ENCODE data around the gene DDI2.

DNA sequence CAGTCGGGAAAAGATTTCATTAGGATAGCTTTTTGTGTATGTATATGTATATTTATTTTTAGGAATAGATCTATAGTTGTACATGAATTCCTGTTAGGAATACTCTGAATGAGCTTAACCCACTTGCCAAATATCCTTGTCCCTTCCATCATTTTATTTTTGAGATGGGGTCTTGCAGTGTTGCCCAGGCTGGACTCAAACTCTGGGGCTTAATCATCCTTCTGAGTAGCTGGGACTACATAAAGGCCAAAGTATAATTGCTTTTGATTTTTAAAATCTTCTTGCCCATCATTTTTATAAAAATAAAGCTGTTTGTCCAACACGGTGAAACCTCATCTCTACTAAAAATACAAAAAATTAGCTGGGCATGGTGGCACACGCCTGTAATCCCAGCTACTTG lies 46.7 kb downstream of the DDI2 start:
- TF ChIP-seq, protein P1, sequence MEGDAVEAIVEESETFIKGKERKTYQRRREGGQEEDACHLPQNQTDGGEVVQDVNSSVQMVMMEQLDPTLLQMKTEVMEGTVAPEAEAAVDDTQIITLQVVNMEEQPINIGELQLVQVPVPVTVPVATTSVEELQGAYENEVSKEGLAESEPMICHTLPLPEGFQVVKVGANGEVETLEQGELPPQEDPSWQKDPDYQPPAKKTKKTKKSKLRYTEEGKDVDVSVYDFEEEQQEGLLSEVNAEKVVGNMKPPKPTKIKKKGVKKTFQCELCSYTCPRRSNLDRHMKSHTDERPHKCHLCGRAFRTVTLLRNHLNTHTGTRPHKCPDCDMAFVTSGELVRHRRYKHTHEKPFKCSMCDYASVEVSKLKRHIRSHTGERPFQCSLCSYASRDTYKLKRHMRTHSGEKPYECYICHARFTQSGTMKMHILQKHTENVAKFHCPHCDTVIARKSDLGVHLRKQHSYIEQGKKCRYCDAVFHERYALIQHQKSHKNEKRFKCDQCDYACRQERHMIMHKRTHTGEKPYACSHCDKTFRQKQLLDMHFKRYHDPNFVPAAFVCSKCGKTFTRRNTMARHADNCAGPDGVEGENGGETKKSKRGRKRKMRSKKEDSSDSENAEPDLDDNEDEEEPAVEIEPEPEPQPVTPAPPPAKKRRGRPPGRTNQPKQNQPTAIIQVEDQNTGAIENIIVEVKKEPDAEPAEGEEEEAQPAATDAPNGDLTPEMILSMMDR (IDR thresholded peaks at IDR 0.05; ENCODE audit: insufficient read depth, low read depth, low read length), result no peak
- TF ChIP-seq EZH2 (IDR thresholded peaks at IDR 0.05; ENCODE audit: insufficient read depth, low read length), result no peak
